Measurements from ENCODE around the gene TMPRSS4. TPM values are rescaled to one million over a fixed set of nuclear protein-coding genes. Genes with fewer than 3 reads are reported as not detected.

The TMPRSS4 gene
- total RNA-seq, 1 donor from 2014 or later, result not detected

DNA sequence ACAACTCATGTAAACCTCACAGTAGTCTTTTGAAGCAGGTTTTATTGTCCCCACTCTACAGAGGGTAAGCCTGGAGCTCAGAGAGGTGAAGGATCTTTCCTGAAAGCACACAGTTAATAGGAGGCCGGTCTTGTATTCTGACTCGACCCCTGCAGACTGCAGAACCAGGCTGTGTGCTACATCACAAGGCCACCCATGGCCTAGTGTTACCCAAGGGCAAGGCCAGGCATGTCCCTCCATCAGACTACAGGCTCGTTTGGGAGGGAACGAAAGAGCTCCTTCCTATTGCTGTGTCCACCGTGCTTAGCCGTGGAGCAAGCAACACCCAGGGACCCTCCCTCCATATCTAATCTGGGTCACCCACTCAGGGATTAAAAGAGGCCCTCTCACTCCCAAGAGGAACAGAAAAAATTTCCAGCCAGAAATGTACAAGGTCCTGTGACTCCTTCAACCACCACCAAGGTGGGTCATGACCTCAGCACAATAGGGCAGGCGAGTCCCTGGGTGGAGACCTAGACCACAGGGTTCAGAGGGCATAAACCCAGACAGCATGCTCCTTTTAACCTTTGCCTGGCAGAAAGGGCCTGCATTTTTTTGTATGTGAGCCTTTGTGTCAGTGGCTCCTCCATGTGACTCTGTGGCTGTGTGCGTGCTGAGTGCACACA, 16.2 kb downstream of the TMPRSS4 start:
- TF ChIP-seq, protein P1, sequence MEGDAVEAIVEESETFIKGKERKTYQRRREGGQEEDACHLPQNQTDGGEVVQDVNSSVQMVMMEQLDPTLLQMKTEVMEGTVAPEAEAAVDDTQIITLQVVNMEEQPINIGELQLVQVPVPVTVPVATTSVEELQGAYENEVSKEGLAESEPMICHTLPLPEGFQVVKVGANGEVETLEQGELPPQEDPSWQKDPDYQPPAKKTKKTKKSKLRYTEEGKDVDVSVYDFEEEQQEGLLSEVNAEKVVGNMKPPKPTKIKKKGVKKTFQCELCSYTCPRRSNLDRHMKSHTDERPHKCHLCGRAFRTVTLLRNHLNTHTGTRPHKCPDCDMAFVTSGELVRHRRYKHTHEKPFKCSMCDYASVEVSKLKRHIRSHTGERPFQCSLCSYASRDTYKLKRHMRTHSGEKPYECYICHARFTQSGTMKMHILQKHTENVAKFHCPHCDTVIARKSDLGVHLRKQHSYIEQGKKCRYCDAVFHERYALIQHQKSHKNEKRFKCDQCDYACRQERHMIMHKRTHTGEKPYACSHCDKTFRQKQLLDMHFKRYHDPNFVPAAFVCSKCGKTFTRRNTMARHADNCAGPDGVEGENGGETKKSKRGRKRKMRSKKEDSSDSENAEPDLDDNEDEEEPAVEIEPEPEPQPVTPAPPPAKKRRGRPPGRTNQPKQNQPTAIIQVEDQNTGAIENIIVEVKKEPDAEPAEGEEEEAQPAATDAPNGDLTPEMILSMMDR (IDR thresholded peaks at IDR 0.05; ENCODE audit: partially characterized antibody, unreplicated experiment), result no peak
- no peak for DNase-seq
- Mint-ChIP-seq H3K27me3 (ENCODE audit: unreplicated experiment) (peaks cover 13% of the 10 kb centered on the region), H3K9me3 (ENCODE audit: unreplicated experiment) (peaks cover 4% of the 10 kb centered on the region), H3K27ac (ENCODE audit: unreplicated experiment) (no peak overlapping the region), H3K36me3 (ENCODE audit: unreplicated experiment) (peaks cover 5% of the 10 kb centered on the region), H3K4me1 (ENCODE audit: low read depth, unreplicated experiment) (peaks cover 18% of the 10 kb centered on the region), H3K4me3 (ENCODE audit: unreplicated experiment) (no peak overlapping the region)

- H3K4me1 Mint-ChIP-seq (ENCODE audit: low read depth, unreplicated experiment), result peaks cover 40% of the 10 kb centered on the region
- H3K4me3 Mint-ChIP-seq (ENCODE audit: unreplicated experiment), result no peak overlapping the region
- H3K36me3 Mint-ChIP-seq (ENCODE audit: unreplicated experiment), result peaks cover 5% of the 10 kb centered on the region
- peaks cover 15% of the 10 kb centered on the region for H3K27me3 Mint-ChIP-seq (ENCODE audit: unreplicated experiment)
- no peak for DNase-seq
- TF ChIP-seq, protein P1 (IDR thresholded peaks at IDR 0.05; ENCODE audit: partially characterized antibody, unreplicated experiment), result no peak
- H3K27ac Mint-ChIP-seq (ENCODE audit: unreplicated experiment), result no peak overlapping the region
- peaks cover 8% of the 10 kb centered on the region for H3K9me3 Mint-ChIP-seq (ENCODE audit: unreplicated experiment)
Observed at GRCh38 chr11:118095493-118095892, 18.6 kb downstream of the TMPRSS4 start.

DNA sequence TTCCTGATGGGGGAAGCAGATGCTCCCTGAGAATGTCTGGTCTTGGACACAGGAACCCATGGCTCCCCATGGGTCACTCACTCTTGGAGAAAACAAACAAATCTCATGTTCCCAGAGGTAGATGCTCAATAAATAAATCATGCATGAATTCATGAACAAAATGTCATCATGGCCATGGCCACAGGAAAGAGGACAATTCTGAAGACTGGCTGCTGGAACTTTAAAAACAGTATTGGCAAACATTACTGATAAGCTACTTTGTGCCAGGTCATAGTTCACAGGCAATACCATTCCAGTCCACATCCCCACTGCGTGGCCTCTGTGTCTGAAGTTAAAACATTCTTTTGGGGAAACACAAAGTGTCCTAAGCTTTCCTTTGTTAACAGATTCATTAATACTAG, 19.1 kb downstream of the TMPRSS4 start:
- TF ChIP-seq, protein P1 (IDR thresholded peaks at IDR 0.05; ENCODE audit: partially characterized antibody, unreplicated experiment), result no peak
- peaks cover 13% of the 10 kb centered on the region for H3K27me3 Mint-ChIP-seq (ENCODE audit: unreplicated experiment)
- H3K36me3 Mint-ChIP-seq (ENCODE audit: unreplicated experiment), result peaks cover 5% of the 10 kb centered on the region
- no peak for DNase-seq
- H3K27ac Mint-ChIP-seq (ENCODE audit: unreplicated experiment), result no peak overlapping the region
- H3K9me3 Mint-ChIP-seq (ENCODE audit: unreplicated experiment), result peaks cover 8% of the 10 kb centered on the region
- H3K4me3 Mint-ChIP-seq (ENCODE audit: unreplicated experiment), result no peak overlapping the region
- H3K4me1 Mint-ChIP-seq (ENCODE audit: low read depth, unreplicated experiment), result peaks cover 44% of the 10 kb centered on the region

DNA sequence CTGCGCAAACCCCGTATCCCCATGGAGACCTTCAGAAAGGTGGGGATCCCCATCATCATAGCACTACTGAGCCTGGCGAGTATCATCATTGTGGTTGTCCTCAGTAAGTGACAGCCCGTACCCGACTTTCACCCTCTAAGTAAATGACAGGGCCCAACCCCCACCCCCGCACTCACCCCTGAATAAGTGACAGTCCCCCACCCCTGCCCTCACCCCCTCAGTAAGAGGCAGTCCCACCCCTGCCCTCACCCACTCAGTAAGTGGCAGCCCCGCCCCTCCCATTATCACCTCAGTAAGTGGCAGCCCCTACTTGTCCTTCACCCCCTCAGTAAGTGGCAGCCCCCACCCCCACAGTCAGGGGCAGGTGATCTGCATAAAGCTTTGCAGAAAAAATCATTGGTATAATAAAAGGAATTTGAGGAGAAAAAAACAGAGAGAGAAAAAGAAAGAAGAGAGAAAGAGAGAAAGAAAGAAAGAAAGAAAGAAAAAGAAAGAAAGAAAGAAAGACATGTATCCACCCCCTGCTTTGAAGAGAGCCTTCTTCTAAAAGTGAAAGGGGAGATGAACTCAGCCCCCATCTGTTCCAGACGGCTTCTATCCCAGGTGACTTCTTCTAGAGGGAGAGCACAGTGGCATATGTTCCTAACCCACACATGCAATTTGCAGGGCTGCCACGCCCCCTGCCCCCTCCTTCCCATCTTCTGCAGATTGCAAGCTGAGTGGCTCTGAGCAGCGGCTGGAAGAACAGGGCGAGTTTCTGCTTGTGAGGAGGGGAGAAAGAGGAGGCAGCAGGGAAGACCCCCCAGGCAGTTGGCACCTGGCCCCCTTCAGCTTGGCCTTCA, 22.3 kb downstream of the TMPRSS4 start:
- Mint-ChIP-seq H3K27ac (ENCODE audit: unreplicated experiment) (peak overlapping the region; percentile 98), H3K27me3 (ENCODE audit: unreplicated experiment) (peaks cover 11% of the 10 kb centered on the region), H3K9me3 (ENCODE audit: unreplicated experiment) (peaks cover 9% of the 10 kb centered on the region), H3K4me3 (ENCODE audit: unreplicated experiment) (peak overlapping the region; percentile 84), H3K4me1 (ENCODE audit: low read depth, unreplicated experiment) (peaks cover 56% of the 10 kb centered on the region), H3K36me3 (ENCODE audit: unreplicated experiment) (peaks cover 4% of the 10 kb centered on the region)
- peak; percentile 87 for DNase-seq
- TF ChIP-seq, protein P1 (IDR thresholded peaks at IDR 0.05; ENCODE audit: partially characterized antibody, unreplicated experiment), result no peak
